Measurements from ENCODE around the gene P2RY10. TPM values are rescaled to one million over a fixed set of nuclear protein-coding genes. Genes with fewer than 3 reads are reported as not detected.

Gene P2RY10
- total and polyA plus RNA-seq, 2 of the 8 experiments (the other 6 are each of a cell fraction or from before 2014, with no cell fraction given): not detected

DNA sequence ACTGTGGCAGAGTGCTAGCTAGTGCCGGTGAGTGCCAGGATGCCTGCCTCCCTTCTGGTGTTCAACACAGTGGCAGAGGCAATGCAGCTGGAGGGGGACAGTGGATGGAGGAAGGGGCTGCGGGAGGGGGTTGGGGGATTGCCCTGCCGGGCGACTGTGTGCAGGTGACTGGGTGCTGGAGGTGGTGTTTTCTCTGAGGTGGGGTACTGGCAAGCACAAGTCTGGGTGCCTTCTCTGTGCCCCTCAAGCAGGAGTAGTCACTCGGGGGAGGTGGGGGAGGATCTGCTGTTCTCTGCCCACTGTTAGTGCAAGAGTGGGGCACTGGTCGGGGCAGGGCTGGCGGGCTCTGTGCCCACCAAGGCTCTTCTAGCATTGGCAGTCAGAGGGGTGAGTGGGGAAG is 10.3 kb upstream of the P2RY10 start:
- H3K23ac ChIP-seq (ENCODE audit: insufficient read length): no peak overlapping the region
- no peak overlapping the region for H2BK12ac ChIP-seq (ENCODE audit: low read depth, low read length)
- no peak overlapping the region for H4K5ac ChIP-seq (ENCODE audit: insufficient read length, low read depth, low read length)
- H3K36me3 ChIP-seq (ENCODE audit: control insufficient read depth in 2 of 4, insufficient read depth in 4 of 4, low read length in 3 of 4): no peaks in the 10 kb centered on the region
- FAIRE-seq (no peak), DNase-seq (ENCODE audit: low read depth in 1 of 2, low spot score in 2 of 2) (no peak)
- H3K56ac ChIP-seq (replicated peaks; ENCODE audit: insufficient read length, low read depth, low read length): no peak overlapping the region
- H4K8ac ChIP-seq (ENCODE audit: extremely low read depth, insufficient read depth, low read length): no peak overlapping the region
- no peak overlapping the region for H3K9ac ChIP-seq (replicated peaks in 1 of 4; ENCODE audit: extremely low read depth in 1 of 4, low read depth in 3 of 4, low read length in 3 of 4)
- 100% methylated on average over 1 of the region's 7 CpGs; no CpG with 5 or more reads in 1 of the 2 experiments for WGBS, 2 experiments (ENCODE audit: extremely low coverage in 1 of 2, insufficient coverage in 1 of 2, insufficient read length in 1 of 2, insufficient replicate concordance in 2 of 2, low coverage in 1 of 2, low lambda C conversion rate in 2 of 2, missing lambda C conversion rate in 1 of 2)
- no peaks in the 10 kb centered on the region for H3K4me1 ChIP-seq (replicated peaks in 1 of 4; ENCODE audit: control insufficient read depth in 3 of 4, insufficient read depth in 4 of 4, low read length in 3 of 4)
- no peak overlapping the region for H2BK5ac ChIP-seq (ENCODE audit: low read depth, low read length)
- H4K91ac ChIP-seq (replicated peaks; ENCODE audit: insufficient read length, low read length): no peak overlapping the region
- no peak overlapping the region for H3K4me3 ChIP-seq (ENCODE audit: extremely low read depth in 1 of 4, insufficient read depth in 2 of 4, low read depth in 3 of 4, low read length in 4 of 4)
- H2BK15ac ChIP-seq (ENCODE audit: low read length): no peak overlapping the region
- no peak overlapping the region for H3K27ac ChIP-seq (ENCODE audit: low read depth, low read length)
- POLR2A ChIA-PET (ENCODE audit: partially characterized antibody): no interaction called here
- CTCF ChIA-PET (ENCODE audit: partially characterized antibody): no interaction called here
- H3K4ac ChIP-seq (replicated peaks; ENCODE audit: insufficient read length, low read depth, low read length): no peak overlapping the region
- no peaks in the 10 kb centered on the region for H3K27me3 ChIP-seq (replicated peaks in 1 of 4; ENCODE audit: control insufficient read depth in 3 of 4, extremely low read depth in 1 of 4, insufficient read depth in 3 of 4, low read length in 3 of 4)
- H2AFZ ChIP-seq (ENCODE audit: low read length): no peak overlapping the region
- no peaks in the 10 kb centered on the region for H4K20me1 ChIP-seq (replicated peaks in 1 of 2; ENCODE audit: control insufficient read depth in 1 of 2, insufficient read depth in 2 of 2, low read length in 2 of 2)
- no peak overlapping the region for H3K4me2 ChIP-seq (ENCODE audit: insufficient read depth in 1 of 2, low read depth in 2 of 2, low read length in 2 of 2)
- H3K9me3 ChIP-seq (ENCODE audit: insufficient read depth in 2 of 2, low read depth in 1 of 2, low read length in 1 of 2): no peaks in the 10 kb centered on the region
- no peaks in the 10 kb centered on the region for H3K79me1 ChIP-seq (ENCODE audit: low read depth, low read length)
- no peak overlapping the region for H2AK5ac ChIP-seq (ENCODE audit: low read depth, low read length)
- no peak overlapping the region for H3K18ac ChIP-seq (ENCODE audit: extremely low read depth, low read length)
- H2BK20ac ChIP-seq (ENCODE audit: low read length): no peak overlapping the region
- no peak overlapping the region for H3K14ac ChIP-seq (ENCODE audit: insufficient read length)
- no peaks in the 10 kb centered on the region for H3K23me2 ChIP-seq (ENCODE audit: low read depth, low read length)
- H3K79me2 ChIP-seq (ENCODE audit: control insufficient read depth in 1 of 2, insufficient read depth in 2 of 2, low read length in 2 of 2): no peaks in the 10 kb centered on the region
- no peak overlapping the region for H2BK120ac ChIP-seq (replicated peaks; ENCODE audit: low read depth, low read length)
- TF ChIP-seq POU5F1 (IDR thresholded peaks at IDR 0.05; ENCODE audit: low read depth, low read length) (no peak), GTF2F1 (IDR thresholded peaks at IDR 0.05; ENCODE audit: borderline replicate concordance, low read depth, low read length) (no peak), CBX5 (IDR thresholded peaks at IDR 0.05; ENCODE audit: low read depth, low read length) (no peak), RNF2 (IDR thresholded peaks at IDR 0.05; ENCODE audit: borderline replicate concordance, low read depth, low read length, missing control alignments, poor library complexity, severe bottlenecking) (no peak), TAF1 (IDR thresholded peaks at IDR 0.05; ENCODE audit: low read depth, low read length) (no peak), TBP (IDR thresholded peaks at IDR 0.05; ENCODE audit: low read depth, low read length) (no peak), ZNF274 (IDR thresholded peaks at IDR 0.05; ENCODE audit: borderline replicate concordance, extremely low read depth, low read length) (no peak), HDAC6 (IDR thresholded peaks at IDR 0.05; ENCODE audit: low read depth, low read length) (no peak), NANOG (IDR thresholded peaks at IDR 0.05; ENCODE audit: insufficient read depth, low read depth, low read length, poor library complexity, severe bottlenecking) (no peak), POLR2A (IDR thresholded peaks at IDR 0.05; ENCODE audit: control extremely low read depth in 1 of 2, low read depth in 2 of 2, low read length in 2 of 2) (no peak), RXRA (IDR thresholded peaks at IDR 0.05; ENCODE audit: insufficient read depth, low read depth, low read length) (no peak), JUND (IDR thresholded peaks at IDR 0.05; ENCODE audit: low read length) (no peak)
- TF ChIP-seq, protein P1, sequence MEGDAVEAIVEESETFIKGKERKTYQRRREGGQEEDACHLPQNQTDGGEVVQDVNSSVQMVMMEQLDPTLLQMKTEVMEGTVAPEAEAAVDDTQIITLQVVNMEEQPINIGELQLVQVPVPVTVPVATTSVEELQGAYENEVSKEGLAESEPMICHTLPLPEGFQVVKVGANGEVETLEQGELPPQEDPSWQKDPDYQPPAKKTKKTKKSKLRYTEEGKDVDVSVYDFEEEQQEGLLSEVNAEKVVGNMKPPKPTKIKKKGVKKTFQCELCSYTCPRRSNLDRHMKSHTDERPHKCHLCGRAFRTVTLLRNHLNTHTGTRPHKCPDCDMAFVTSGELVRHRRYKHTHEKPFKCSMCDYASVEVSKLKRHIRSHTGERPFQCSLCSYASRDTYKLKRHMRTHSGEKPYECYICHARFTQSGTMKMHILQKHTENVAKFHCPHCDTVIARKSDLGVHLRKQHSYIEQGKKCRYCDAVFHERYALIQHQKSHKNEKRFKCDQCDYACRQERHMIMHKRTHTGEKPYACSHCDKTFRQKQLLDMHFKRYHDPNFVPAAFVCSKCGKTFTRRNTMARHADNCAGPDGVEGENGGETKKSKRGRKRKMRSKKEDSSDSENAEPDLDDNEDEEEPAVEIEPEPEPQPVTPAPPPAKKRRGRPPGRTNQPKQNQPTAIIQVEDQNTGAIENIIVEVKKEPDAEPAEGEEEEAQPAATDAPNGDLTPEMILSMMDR (IDR thresholded peaks at IDR 0.05; ENCODE audit: control extremely low read depth in 1 of 3, insufficient read depth in 1 of 3, low read depth in 1 of 3, low read length in 3 of 3): no peak

Data from H1 (cell line).